ENCODE data around the gene CRLF2.

DNA sequence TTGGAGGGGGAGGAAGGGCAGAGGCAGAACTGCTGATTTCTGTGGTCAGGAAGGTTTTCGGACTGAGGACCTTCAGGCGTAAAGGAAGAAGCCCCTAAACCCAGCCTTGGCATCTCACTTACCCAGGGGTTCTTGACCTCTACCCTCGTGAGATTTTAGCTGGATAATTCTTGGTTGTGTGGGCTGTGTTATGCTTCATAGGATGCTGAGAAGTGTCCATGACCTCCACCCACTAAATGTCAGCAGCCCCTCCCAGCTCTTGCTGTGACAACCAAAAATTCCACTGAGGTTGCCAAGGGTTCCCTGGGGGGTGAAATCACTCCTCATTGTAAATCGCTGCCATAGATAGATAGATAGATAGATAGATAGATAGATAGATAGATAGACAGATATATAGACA lies 5.8 kb upstream of the CRLF2 start:
- TF ChIP-seq, protein P1, sequence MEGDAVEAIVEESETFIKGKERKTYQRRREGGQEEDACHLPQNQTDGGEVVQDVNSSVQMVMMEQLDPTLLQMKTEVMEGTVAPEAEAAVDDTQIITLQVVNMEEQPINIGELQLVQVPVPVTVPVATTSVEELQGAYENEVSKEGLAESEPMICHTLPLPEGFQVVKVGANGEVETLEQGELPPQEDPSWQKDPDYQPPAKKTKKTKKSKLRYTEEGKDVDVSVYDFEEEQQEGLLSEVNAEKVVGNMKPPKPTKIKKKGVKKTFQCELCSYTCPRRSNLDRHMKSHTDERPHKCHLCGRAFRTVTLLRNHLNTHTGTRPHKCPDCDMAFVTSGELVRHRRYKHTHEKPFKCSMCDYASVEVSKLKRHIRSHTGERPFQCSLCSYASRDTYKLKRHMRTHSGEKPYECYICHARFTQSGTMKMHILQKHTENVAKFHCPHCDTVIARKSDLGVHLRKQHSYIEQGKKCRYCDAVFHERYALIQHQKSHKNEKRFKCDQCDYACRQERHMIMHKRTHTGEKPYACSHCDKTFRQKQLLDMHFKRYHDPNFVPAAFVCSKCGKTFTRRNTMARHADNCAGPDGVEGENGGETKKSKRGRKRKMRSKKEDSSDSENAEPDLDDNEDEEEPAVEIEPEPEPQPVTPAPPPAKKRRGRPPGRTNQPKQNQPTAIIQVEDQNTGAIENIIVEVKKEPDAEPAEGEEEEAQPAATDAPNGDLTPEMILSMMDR (conservative IDR thresholded peaks at IDR 0.05; ENCODE audit: low read length), result no peak
- TF ChIP-seq EZH2phosphoT487 (IDR thresholded peaks at IDR 0.05; ENCODE audit: borderline replicate concordance), result no peak

Data from Loucy (cell line).